ENCODE data around the gene PLCB4.
"Not testable (repeated sequence)": the region's sequence is repeated elsewhere in the genome, so short reads cannot be mapped to it uniquely, and the experiment has no call there.

The PLCB4 gene

GRCh38 chr20:9149796-9150195, 80.9 kb downstream of the PLCB4 start:
- no peak overlapping the region for H3K4me3 ChIP-seq (replicated peaks; ENCODE audit: low read depth, low read length)
- DNase-seq (ENCODE audit: low read depth) = no peak
- TF ChIP-seq, protein P1, sequence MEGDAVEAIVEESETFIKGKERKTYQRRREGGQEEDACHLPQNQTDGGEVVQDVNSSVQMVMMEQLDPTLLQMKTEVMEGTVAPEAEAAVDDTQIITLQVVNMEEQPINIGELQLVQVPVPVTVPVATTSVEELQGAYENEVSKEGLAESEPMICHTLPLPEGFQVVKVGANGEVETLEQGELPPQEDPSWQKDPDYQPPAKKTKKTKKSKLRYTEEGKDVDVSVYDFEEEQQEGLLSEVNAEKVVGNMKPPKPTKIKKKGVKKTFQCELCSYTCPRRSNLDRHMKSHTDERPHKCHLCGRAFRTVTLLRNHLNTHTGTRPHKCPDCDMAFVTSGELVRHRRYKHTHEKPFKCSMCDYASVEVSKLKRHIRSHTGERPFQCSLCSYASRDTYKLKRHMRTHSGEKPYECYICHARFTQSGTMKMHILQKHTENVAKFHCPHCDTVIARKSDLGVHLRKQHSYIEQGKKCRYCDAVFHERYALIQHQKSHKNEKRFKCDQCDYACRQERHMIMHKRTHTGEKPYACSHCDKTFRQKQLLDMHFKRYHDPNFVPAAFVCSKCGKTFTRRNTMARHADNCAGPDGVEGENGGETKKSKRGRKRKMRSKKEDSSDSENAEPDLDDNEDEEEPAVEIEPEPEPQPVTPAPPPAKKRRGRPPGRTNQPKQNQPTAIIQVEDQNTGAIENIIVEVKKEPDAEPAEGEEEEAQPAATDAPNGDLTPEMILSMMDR (IDR thresholded peaks at IDR 0.05; ENCODE audit: low read length, missing control alignments) = no peak

DNA sequence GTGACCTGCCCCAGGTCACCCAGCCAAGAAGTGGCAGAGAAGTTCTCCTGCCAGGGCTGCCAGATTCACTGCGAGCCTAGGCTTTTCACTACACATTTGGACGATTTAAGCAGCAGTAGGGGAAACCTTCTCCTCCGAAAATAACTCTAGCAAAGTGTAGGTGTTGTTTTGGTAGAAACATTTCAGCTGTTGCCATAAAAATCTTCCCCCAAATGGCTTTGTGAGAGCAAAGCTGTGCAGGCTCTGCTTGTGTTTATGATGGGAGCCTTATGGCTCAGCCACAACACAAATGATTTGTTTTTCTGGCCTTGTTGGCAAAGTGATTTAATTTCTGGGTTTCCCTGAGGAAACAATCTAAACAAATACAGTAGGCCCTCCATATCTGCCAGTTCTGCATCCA, 81.8 kb downstream of the PLCB4 start:
- no peak for DNase-seq (ENCODE audit: low read depth)
- H3K4me3 ChIP-seq (replicated peaks; ENCODE audit: low read depth, low read length) = no peak overlapping the region
- TF ChIP-seq, protein P1 (IDR thresholded peaks at IDR 0.05; ENCODE audit: low read length, missing control alignments) = no peak

DNA sequence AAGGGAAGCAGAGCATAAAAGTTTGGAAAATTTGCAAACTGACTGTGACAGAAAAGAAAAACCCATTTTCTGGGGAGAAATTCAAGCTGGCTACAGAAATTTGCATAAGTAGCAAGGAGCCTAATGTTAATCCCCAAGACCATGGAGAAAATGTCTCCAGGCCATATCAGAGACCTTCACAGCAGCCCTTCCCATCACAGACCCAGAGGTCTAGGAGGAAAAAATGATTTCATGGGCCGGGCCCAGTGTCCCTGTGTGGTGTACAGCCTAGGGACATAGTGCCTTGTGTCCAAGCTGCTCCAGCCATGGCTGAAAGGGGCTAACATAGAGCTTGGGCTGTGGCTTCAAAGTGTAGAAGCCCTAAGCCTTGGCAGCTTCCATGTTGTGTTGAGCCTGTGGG, 83.3 kb downstream of the PLCB4 start:
- DNase-seq (ENCODE audit: low read depth); H3K4me3 ChIP-seq (replicated peaks; ENCODE audit: low read depth, low read length): not testable (repeated sequence)

GRCh38 chr20:9154464-9155024, 85.7 kb downstream of the PLCB4 start:
- TF ChIP-seq, protein P1 (IDR thresholded peaks at IDR 0.05; ENCODE audit: low read length, missing control alignments) = no peak
- DNase-seq (ENCODE audit: low read depth) = no peak
- H3K4me3 ChIP-seq (replicated peaks; ENCODE audit: low read depth, low read length) = no peak overlapping the region

GRCh38 chr20:9156529-9157280, 87.8 kb downstream of the PLCB4 start:
- H3K4me3 ChIP-seq (replicated peaks; ENCODE audit: low read depth, low read length) = no peak overlapping the region
- TF ChIP-seq, protein P1 (IDR thresholded peaks at IDR 0.05; ENCODE audit: low read length, missing control alignments) = no peak
- peak; percentile 7 for DNase-seq (ENCODE audit: low read depth)

GRCh38 chr20:9160331-9160730, 91.4 kb downstream of the PLCB4 start:
- no peak for DNase-seq (ENCODE audit: low read depth)
- H3K4me3 ChIP-seq (replicated peaks; ENCODE audit: low read depth, low read length) = no peak overlapping the region
- TF ChIP-seq, protein P1 (IDR thresholded peaks at IDR 0.05; ENCODE audit: low read length, missing control alignments) = no peak

DNA sequence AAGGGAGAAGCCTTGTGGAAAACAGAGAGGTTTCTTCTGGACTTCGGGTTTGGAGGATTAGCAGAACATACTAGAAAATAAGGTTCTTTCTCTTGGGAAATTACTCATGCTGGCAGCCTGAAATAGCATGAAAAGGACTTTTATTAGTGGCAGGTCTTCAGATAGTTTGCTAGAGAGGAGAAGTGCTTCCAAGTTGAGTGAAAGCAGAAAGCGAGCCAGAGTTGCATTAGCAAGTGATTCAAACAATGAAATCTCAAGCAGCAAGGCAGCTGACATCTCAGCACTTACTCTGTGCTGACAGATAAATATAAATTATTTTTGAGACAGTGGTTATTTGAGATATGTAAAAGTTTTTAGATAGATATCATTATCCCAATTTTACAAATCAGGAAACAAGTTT, 91.9 kb downstream of the PLCB4 start:
- no peak overlapping the region for H3K4me3 ChIP-seq (replicated peaks; ENCODE audit: low read depth, low read length)
- TF ChIP-seq, protein P1 (IDR thresholded peaks at IDR 0.05; ENCODE audit: low read length, missing control alignments) = no peak
- no peak for DNase-seq (ENCODE audit: low read depth)

Data from fibroblast of pulmonary artery (primary cell).